ENCODE measurements around the gene PCGF3.

Gene PCGF3

DNA sequence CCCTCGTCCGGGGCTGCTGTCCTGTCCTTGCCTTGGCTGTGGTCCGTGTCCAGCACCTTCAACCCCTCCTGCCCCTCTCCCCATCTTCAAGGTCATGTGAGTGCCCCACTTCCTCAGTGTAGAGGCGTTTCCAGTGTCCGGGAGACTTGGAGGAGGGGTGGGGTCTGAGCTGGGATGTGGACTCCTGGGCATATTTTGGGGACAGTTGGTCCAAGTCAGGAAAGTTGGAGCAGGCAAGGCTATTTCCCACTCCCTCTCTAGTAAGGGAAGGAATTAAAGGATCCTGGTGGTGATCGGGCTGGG is 3.0 kb downstream of the PCGF3 start:
- no peak overlapping the region for H3K4me3 ChIP-seq (ENCODE audit: low read depth, low read length)
- H3K9me3 ChIP-seq (ENCODE audit: control insufficient read depth, insufficient read depth, low read depth, low read length), result no peaks in the 10 kb centered on the region
- ChIA-PET POLR2A (no interaction called here), CTCF (no interaction called here)
- no peak overlapping the region for H3K27ac ChIP-seq (ENCODE audit: extremely low read depth, low read depth, low read length)
- peaks cover 0 to 32% of the 10 kb centered on the region in 2 experiments; a peak in 1 of 3 replicates for H3K36me3 ChIP-seq (ENCODE audit: control insufficient read depth in 2 of 2, insufficient read depth in 1 of 2, low read length in 2 of 2)
- H3K4me1 ChIP-seq (ENCODE audit: control insufficient read depth, insufficient read depth, low read length), result no peaks in the 10 kb centered on the region
- TF ChIP-seq ZNF121 (tag by site-specific recombination; IDR thresholded peaks at IDR 0.05), result no peak
- no peak for TF ChIP-seq ZNF555 (tag by site-specific recombination; conservative IDR thresholded peaks at IDR 0.05)
- TF ChIP-seq, protein P1, sequence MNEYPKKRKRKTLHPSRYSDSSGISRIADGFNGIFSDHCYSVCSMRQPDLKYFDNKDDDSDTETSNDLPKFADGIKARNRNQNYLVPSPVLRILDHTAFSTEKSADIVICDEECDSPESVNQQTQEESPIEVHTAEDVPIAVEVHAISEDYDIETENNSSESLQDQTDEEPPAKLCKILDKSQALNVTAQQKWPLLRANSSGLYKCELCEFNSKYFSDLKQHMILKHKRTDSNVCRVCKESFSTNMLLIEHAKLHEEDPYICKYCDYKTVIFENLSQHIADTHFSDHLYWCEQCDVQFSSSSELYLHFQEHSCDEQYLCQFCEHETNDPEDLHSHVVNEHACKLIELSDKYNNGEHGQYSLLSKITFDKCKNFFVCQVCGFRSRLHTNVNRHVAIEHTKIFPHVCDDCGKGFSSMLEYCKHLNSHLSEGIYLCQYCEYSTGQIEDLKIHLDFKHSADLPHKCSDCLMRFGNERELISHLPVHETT (tag by site-specific recombination; IDR thresholded peaks at IDR 0.05), result no peak
- TF ChIP-seq ZXDB (tag by site-specific recombination; IDR thresholded peaks at IDR 0.05), result no peak
- no peak for TF ChIP-seq ZNF114 (tag by site-specific recombination; IDR thresholded peaks at IDR 0.05)
- TF ChIP-seq ZFHX2 (tag by site-specific recombination; conservative IDR thresholded peaks at IDR 0.05), result no peak
- TF ChIP-seq ZIC2 (tag by site-specific recombination; IDR thresholded peaks at IDR 0.05), result no peak
- no peak for TF ChIP-seq ZNF132 (tag by site-specific recombination; IDR thresholded peaks at IDR 0.05; ENCODE audit: borderline replicate concordance)
- no peak for TF ChIP-seq TCF7L2 (IDR thresholded peaks at IDR 0.05; ENCODE audit: borderline replicate concordance, low read depth, low read length)
- TF ChIP-seq ZNF48 (tag by site-specific recombination; IDR thresholded peaks at IDR 0.05), result no peak
- TF ChIP-seq ZNF76 (tag by site-specific recombination; IDR thresholded peaks at IDR 0.05; ENCODE audit: borderline replicate concordance, low read depth), result no peak
- TF ChIP-seq, protein P2, sequence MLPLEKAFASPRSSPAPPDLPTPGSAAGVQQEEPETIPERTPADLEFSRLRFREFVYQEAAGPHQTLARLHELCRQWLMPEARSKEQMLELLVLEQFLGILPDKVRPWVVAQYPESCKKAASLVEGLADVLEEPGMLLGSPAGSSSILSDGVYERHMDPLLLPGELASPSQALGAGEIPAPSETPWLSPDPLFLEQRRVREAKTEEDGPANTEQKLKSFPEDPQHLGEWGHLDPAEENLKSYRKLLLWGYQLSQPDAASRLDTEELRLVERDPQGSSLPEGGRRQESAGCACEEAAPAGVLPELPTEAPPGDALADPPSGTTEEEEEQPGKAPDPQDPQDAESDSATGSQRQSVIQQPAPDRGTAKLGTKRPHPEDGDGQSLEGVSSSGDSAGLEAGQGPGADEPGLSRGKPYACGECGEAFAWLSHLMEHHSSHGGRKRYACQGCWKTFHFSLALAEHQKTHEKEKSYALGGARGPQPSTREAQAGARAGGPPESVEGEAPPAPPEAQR (tag by site-specific recombination; IDR thresholded peaks at IDR 0.05), result no peak
- TF ChIP-seq ZNF701 (tag by site-specific recombination; IDR thresholded peaks at IDR 0.05), result no peak
- TF ChIP-seq MEIS1 (CRISPR knock-in tag; IDR thresholded peaks at IDR 0.05; ENCODE audit: borderline replicate concordance), result no peak
- TF ChIP-seq ZNF830 (tag by site-specific recombination; IDR thresholded peaks at IDR 0.05; ENCODE audit: low read depth), result no peak
- TF ChIP-seq, protein P3, sequence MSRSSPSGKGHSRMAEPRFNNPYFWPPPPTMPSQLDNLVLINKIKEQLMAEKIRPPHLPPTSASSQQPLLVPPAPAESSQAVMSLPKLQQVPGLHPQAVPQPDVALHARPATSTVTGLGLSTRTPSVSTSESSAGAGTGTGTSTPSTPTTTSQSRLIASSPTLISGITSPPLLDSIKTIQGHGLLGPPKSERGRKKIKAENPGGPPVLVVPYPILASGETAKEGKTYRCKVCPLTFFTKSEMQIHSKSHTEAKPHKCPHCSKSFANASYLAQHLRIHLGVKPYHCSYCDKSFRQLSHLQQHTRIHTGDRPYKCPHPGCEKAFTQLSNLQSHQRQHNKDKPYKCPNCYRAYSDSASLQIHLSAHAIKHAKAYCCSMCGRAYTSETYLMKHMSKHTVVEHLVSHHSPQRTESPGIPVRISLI (tag by site-specific recombination; IDR thresholded peaks at IDR 0.05), result no peak
- no peak for TF ChIP-seq MYNN (tag by site-specific recombination; IDR thresholded peaks at IDR 0.05; ENCODE audit: borderline replicate concordance)
- TF ChIP-seq GLIS1 (tag by site-specific recombination; IDR thresholded peaks at IDR 0.05), result no peak
- no peak for TF ChIP-seq ZNF549 (tag by site-specific recombination; IDR thresholded peaks at IDR 0.05)

DNA sequence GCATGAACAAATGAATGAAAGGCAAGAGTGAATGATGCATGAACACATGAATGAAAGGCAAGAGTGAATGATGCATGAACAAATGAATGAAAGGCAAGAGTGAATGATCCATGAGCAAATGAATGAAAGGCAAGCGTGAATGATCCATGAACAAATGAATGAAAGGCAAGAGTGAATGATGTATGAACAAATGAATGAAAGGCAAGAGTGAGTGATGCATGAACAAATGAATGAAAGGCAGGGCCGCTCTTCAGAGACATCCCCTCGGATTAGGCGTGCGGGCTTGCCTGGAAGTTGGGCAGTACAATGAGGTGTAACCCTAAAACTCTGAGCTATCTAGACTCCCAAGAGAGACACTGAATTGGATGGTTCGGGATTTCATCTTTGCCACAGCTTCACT is 3.7 kb downstream of the PCGF3 start:
- no peaks in the 10 kb centered on the region for H3K4me1 ChIP-seq (ENCODE audit: control insufficient read depth, insufficient read depth, low read length)
- H3K27ac ChIP-seq (ENCODE audit: extremely low read depth, low read depth, low read length), result no peak overlapping the region
- CTCF ChIA-PET, result interaction anchor here (1.5 kb wide), 1 partner anchor 25 kb away, joined by 4 read pairs; no protein-coding TSS in a partner anchor

More for the DNA sequence above, 3.7 kb downstream of the PCGF3 start:
- POLR2A ChIA-PET, result no interaction called here
- peaks cover 0 to 38% of the 10 kb centered on the region in 2 experiments; a peak in 1 of 3 replicates for H3K36me3 ChIP-seq (ENCODE audit: control insufficient read depth in 2 of 2, insufficient read depth in 1 of 2, low read length in 2 of 2)
- TF ChIP-seq, protein P4, sequence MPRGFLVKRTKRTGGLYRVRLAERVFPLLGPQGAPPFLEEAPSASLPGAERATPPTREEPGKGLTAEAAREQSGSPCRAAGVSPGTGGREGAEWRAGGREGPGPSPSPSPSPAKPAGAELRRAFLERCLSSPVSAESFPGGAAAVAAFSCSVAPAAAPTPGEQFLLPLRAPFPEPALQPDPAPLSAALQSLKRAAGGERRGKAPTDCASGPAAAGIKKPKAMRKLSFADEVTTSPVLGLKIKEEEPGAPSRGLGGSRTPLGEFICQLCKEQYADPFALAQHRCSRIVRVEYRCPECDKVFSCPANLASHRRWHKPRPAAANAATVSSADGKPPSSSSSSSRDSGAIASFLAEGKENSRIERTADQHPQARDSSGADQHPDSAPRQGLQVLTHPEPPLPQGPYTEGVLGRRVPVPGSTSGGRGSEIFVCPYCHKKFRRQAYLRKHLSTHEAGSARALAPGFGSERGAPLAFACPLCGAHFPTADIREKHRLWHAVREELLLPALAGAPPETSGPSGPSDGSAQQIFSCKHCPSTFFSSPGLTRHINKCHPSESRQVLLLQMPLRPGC (tag by site-specific recombination; IDR thresholded peaks at IDR 0.05), result no peak
- TF ChIP-seq ZNF660 (tag by site-specific recombination; IDR thresholded peaks at IDR 0.05) (no peak), ZNF544 (tag by site-specific recombination; IDR thresholded peaks at IDR 0.05) (no peak), ZBTB17 (tag by site-specific recombination; IDR thresholded peaks at IDR 0.05) (0 out of 2 replicates have a peak, but pooled peaks have one; percentile 14), ZNF24 (tag by site-specific recombination; IDR thresholded peaks at IDR 0.05) (peak; percentile 41; the same call in 1 of the 2 replicates)
- TF ChIP-seq, protein P1 (tag by site-specific recombination; IDR thresholded peaks at IDR 0.05), result no peak
- no peaks in the 10 kb centered on the region for H3K9me3 ChIP-seq (ENCODE audit: control insufficient read depth, insufficient read depth, low read depth, low read length)
- H3K4me3 ChIP-seq (ENCODE audit: low read depth, low read length), result no peak overlapping the region
